ENCODE results near the gene ZMYND12. TPM values are rescaled to one million over a fixed set of nuclear protein-coding genes. Genes with fewer than 3 reads are reported as not detected.

The ZMYND12 gene
- total RNA-seq, 2 experiments from 2014 or later: 0.59 to 1.4 TPM

DNA sequence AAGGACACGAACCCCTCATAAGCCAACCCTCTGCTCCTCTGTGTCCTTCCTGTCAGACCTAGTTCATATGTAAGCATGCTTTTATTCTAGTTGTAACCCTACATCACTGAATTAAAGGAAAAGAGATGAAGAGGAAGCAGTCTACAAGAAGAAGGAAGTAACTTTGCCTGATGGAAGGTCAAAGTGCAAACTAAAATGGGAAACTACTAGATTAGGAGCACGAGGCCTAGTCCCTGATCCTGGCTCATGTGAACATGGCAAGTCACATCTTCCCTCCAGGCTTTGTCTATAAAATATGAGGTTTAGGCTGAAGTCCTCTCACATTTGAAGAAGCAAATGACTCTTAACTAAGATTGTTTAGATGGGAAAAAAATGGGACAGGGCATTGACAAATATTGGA, 13.2 kb downstream of the ZMYND12 start:
- H3K4me1 Mint-ChIP-seq (ENCODE audit: low read depth): no peaks in the 10 kb centered on the region
- H3K27ac Mint-ChIP-seq: no peak overlapping the region
- no peaks in the 10 kb centered on the region for H3K36me3 Mint-ChIP-seq (ENCODE audit: low read depth)
- no peaks in the 10 kb centered on the region for H3K9me3 Mint-ChIP-seq
- no peaks in the 10 kb centered on the region for H3K27me3 Mint-ChIP-seq
- H3K4me3 Mint-ChIP-seq: no peak overlapping the region
- ATAC-seq (no peak), DNase-seq (no peak)
- intact Hi-C loops (cut with micrococcal nuclease): no loop called here
- CTCF ChIA-PET: no interaction called here
- POLR2A ChIA-PET: no interaction called here
- TF ChIP-seq, protein P1, sequence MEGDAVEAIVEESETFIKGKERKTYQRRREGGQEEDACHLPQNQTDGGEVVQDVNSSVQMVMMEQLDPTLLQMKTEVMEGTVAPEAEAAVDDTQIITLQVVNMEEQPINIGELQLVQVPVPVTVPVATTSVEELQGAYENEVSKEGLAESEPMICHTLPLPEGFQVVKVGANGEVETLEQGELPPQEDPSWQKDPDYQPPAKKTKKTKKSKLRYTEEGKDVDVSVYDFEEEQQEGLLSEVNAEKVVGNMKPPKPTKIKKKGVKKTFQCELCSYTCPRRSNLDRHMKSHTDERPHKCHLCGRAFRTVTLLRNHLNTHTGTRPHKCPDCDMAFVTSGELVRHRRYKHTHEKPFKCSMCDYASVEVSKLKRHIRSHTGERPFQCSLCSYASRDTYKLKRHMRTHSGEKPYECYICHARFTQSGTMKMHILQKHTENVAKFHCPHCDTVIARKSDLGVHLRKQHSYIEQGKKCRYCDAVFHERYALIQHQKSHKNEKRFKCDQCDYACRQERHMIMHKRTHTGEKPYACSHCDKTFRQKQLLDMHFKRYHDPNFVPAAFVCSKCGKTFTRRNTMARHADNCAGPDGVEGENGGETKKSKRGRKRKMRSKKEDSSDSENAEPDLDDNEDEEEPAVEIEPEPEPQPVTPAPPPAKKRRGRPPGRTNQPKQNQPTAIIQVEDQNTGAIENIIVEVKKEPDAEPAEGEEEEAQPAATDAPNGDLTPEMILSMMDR (IDR thresholded peaks at IDR 0.05): no peak

DNA sequence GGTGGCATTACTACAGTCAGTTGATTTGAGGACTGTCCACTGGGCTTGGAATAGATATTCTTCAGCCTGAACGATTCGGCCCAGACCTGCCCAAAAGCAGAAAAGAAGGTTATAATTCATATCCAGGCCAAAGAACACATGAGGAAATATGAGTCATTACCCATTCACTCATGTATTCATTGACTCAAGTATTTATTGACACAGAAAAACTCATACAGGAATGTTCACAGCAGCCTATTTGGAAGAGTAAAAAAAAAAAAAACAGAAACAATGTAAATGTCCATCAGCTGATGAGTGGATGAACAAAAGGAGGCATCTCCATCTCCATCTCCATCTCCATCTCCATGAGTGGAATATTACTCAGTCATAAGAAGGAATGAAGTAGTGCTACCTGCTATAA, 15.9 kb downstream of the ZMYND12 start:
- DNase-seq (no peak), ATAC-seq (no peak)
- intact Hi-C loops (cut with micrococcal nuclease): no loop called here
- Mint-ChIP-seq H3K4me1 (ENCODE audit: low read depth) (no peaks in the 10 kb centered on the region), H3K27ac (no peak overlapping the region), H3K36me3 (ENCODE audit: low read depth) (no peaks in the 10 kb centered on the region), H3K27me3 (no peaks in the 10 kb centered on the region), H3K9me3 (no peaks in the 10 kb centered on the region), H3K4me3 (no peak overlapping the region)
- TF ChIP-seq, protein P1 (IDR thresholded peaks at IDR 0.05): no peak
- POLR2A ChIA-PET: no interaction called here
- CTCF ChIA-PET: no interaction called here

DNA sequence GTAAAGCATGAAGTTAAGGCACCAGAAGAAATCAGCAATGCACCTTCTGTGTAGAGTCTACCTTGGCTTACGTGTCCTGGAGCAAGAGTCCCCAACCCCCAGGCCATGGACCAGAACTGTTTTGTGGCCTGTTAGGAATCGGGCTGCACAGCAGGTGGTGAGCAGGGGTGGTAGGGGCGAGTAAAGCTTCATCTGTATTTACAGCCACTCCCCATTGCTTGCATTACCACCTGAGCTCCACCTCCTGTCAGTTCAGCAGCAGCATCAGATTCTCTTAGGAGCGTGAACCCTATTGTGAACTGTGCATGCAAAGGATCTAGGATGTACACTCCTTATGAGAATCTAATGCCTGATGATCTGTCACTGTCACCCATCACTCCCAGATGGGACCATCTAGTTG, 21.5 kb downstream of the ZMYND12 start:
- POLR2A ChIA-PET: interaction anchor here (1.8 kb wide), 1 partner anchor 139 kb away, joined by 4 read pairs; no protein-coding TSS in a partner anchor

DNA sequence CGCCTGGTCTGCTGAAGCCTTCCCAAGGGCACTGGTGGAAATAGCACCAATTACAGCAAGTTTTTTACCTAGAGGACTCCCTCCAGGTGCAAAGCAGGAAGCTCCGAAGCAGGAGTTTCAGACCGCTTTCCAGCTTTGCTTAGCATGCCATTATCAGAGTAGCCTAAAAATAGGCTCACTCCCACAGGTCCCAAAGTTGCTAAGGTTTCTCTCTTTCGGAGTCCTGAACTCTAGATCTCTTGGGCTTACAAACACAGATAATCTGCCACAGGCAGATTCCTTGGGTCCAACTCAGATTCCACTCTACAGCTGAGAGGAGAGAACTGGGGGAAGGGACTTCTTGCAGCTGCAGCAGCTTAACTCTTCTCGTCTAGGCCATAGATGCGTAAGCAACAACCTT, 22.5 kb downstream of the ZMYND12 start:
- TF ChIP-seq, protein P1 (IDR thresholded peaks at IDR 0.05): no peak
- Mint-ChIP-seq H3K27ac (no peak overlapping the region), H3K9me3 (no peaks in the 10 kb centered on the region), H3K4me1 (ENCODE audit: low read depth) (no peaks in the 10 kb centered on the region), H3K4me3 (no peak overlapping the region), H3K36me3 (ENCODE audit: low read depth) (no peaks in the 10 kb centered on the region), H3K27me3 (no peaks in the 10 kb centered on the region)
- no peak for ATAC-seq
- POLR2A ChIA-PET: interaction anchor here (1.8 kb wide), 1 partner anchor 138 kb away, joined by 4 read pairs; no protein-coding TSS in a partner anchor
- DNase-seq: no peak
- CTCF ChIA-PET: no interaction called here
- intact Hi-C loops (cut with micrococcal nuclease): no loop called here

More for the DNA sequence above, 21.5 kb downstream of the ZMYND12 start:
- no peak overlapping the region for H3K27ac Mint-ChIP-seq
- H3K27me3 Mint-ChIP-seq: no peaks in the 10 kb centered on the region
- H3K9me3 Mint-ChIP-seq: no peaks in the 10 kb centered on the region
- TF ChIP-seq, protein P1 (IDR thresholded peaks at IDR 0.05): no peak
- intact Hi-C loops (cut with micrococcal nuclease): no loop called here
- no peaks in the 10 kb centered on the region for H3K36me3 Mint-ChIP-seq (ENCODE audit: low read depth)
- CTCF ChIA-PET: no interaction called here
- no peak for ATAC-seq
- H3K4me1 Mint-ChIP-seq (ENCODE audit: low read depth): no peaks in the 10 kb centered on the region
- no peak overlapping the region for H3K4me3 Mint-ChIP-seq
- no peak for DNase-seq

DNA sequence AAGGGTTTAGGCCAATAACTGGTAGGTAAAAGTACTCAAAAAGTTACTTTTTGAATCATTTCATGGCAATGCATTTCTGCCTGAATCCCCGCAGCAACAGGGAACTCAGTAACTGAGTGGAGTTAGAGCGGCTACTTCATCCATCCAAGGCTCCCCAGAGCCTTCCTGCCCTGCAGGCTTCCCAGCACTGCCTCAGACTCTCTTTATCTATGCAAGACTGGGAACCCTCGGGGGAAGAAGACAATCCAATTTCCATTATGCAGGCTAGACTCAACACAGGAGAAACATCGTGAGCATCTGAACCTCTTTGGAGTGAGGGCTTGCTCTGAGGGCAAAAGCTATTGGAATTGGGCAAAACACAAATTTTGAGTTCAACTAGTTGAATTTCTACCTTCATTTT, 23.1 kb downstream of the ZMYND12 start:
- ChIA-PET CTCF (no interaction called here), POLR2A (no interaction called here)
- no peaks in the 10 kb centered on the region for H3K27me3 Mint-ChIP-seq
- ATAC-seq: no peak
- TF ChIP-seq, protein P1 (IDR thresholded peaks at IDR 0.05): no peak
- DNase-seq: no peak
- intact Hi-C loops (cut with micrococcal nuclease): no loop called here
- H3K4me3 Mint-ChIP-seq: no peak overlapping the region
- H3K9me3 Mint-ChIP-seq: no peaks in the 10 kb centered on the region
- H3K36me3 Mint-ChIP-seq (ENCODE audit: low read depth): no peaks in the 10 kb centered on the region
- H3K27ac Mint-ChIP-seq: no peak overlapping the region
- H3K4me1 Mint-ChIP-seq (ENCODE audit: low read depth): no peaks in the 10 kb centered on the region
